Thyroid gland (tissue), 4 donors: Measurements from ENCODE around the gene DUSP28. TPM values are rescaled to one million over a fixed set of nuclear protein-coding genes. Genes with fewer than 3 reads are reported as not detected.

Source experiments
- DNase-seq, 2 donors: peaks; one replicate each; pipeline ENCODE4 v3.0.0-alpha.2; 2019
- H3K27ac ChIP-seq, 3 donors: fragments of 200-600 bp; sonication (generic); 1 replicate in 2 of 3; 2 replicates in 1 of 3; pipeline ENCODE4 v1.5.1; 2016 to 2019; ENCODE audit warnings: mild to moderate bottlenecking in 1 of 3, moderate library complexity in 1 of 3
- H3K27me3 ChIP-seq: fragments of 200-600 bp; sonication (generic); one replicate; pipeline ENCODE4 v1.5.1; 2019
- H3K36me3 ChIP-seq, 2 donors: fragments of 200-600 bp; sonication (generic); one replicate each; pipeline ENCODE4 v1.5.1; 2016 to 2019
- H3K4me1 ChIP-seq, 2 donors: fragments of 200-600 bp; sonication (generic); one replicate each; pipeline ENCODE4 v1.5.1; 2017 to 2019
- H3K4me3 ChIP-seq, 3 donors: fragments of 200-600 bp; sonication (generic); replicated peaks in 1 of 3; 1 replicate in 2 of 3; 2 replicates in 1 of 3; pipeline ENCODE4 v1.5.1; 2016; ENCODE audit warnings: mild to moderate bottlenecking in 1 of 3
- H3K9me3 ChIP-seq: fragments of 200-600 bp; sonication (generic); one replicate; pipeline ENCODE4 v1.5.1; 2017
- CTCF ChIP-seq, 6 experiments: fragments of 200-600 bp in 3 of 6; fragments of 450-650 bp in 3 of 6; sonication (generic) in 3 of 6; IDR thresholded peaks; one replicate each; pipeline ENCODE4 v1.5.1; 2016 to 2019; ENCODE audit warnings: antibody characterized with exemption in 6 of 6, mild to moderate bottlenecking in 2 of 6, inconsistent platforms in 1 of 6, moderate library complexity in 1 of 6
- POLR2A ChIP-seq, 2 donors: fragments of 450-650 bp; IDR thresholded peaks; one replicate each; pipeline ENCODE4 v1.6.1; 2017; ENCODE audit warnings: antibody characterized with exemption in 2 of 2, mild to moderate bottlenecking in 2 of 2, moderate library complexity in 1 of 2
- WGBS, 2 donors: methylation state at CpG; one replicate each; pipeline ENCODE4 v1.1.5; 2017; 5-methylcytosine and 5-hydroxymethylcytosine counted together
- intact Hi-C: fragments of 100-400 bp; cut with DNase I; formaldehyde crosslinking; loops from one replicate; pipeline ENCODE4 v1.15.1; 2023
- total RNA-seq, 4 donors: library from RNA; depleted of rRNA; stranded (reverse); fragments of >200 nt; gene quantifications; one replicate each; pipeline ENCODE4 v1.2.3, GENCODE V29; 2016

The DUSP28 gene
- 10 to 100 TPM in 1 of 4 donors, 1 to 10 TPM in 3; 6.6 to 12.5 (median 9.2) TPM for total RNA-seq

DNA sequence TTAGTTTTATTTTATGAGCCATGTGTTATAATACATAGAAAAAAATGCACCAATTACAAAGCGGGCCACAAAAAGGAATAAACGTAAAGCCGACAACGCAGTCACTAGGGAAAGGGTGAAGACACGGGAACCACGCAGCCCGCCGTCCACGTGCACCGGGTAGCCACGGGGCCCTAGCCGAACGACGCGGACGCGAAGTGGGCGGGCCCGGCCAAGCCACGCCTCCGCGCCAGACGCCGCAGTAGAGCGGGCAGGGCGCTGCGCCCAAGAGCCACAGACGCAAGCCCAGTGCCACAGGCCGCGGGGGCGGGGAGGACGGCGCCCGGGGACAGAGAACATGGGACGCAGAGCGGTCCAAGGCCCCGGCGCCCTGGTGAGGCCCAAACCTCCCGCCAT lies at the start of gene DUSP28:
TSS of gene DUSP28 (plus strand) at position 274 of the 396 bp plus-strand sequence. CDS start 328 bp downstream, outside the sequence.
- no peaks in the 10 kb centered on the region for H3K27me3 ChIP-seq
- peak within 1 kb of the TSS; percentile 60 to 97 (median 96) for H3K4me3 ChIP-seq
- intact Hi-C loops, result loop anchor here (10.0 kb wide), 1 partner anchor 325 kb away; no protein-coding TSS in a partner anchor
- H3K4me1 ChIP-seq, result peaks cover 29 to 39% of the 10 kb centered on the region in 2 donors
- TF ChIP-seq POLR2A (IDR thresholded peaks at IDR 0.05), result peak; percentile 63 to 90
- TF ChIP-seq CTCF (IDR thresholded peaks at IDR 0.05), result no peak
- no peaks in the 10 kb centered on the region for H3K36me3 ChIP-seq
- WGBS, 2 donors, result 2 to 3% methylated on average over 12 to 28 of the region's 39 CpGs
- H3K9me3 ChIP-seq, result no peaks in the 10 kb centered on the region
- H3K27ac ChIP-seq, result peak within 1 kb of the TSS; percentile 95 to 100 (median 99)
- peak; percentile 93 to 94 for DNase-seq

- WGBS, 2 donors, result 88 to 89% methylated on average over 12 of the region's 12 CpGs
Measured at GRCh38 chr2:240510513-240511210, 49.5 kb upstream of the DUSP28 start.

DNA sequence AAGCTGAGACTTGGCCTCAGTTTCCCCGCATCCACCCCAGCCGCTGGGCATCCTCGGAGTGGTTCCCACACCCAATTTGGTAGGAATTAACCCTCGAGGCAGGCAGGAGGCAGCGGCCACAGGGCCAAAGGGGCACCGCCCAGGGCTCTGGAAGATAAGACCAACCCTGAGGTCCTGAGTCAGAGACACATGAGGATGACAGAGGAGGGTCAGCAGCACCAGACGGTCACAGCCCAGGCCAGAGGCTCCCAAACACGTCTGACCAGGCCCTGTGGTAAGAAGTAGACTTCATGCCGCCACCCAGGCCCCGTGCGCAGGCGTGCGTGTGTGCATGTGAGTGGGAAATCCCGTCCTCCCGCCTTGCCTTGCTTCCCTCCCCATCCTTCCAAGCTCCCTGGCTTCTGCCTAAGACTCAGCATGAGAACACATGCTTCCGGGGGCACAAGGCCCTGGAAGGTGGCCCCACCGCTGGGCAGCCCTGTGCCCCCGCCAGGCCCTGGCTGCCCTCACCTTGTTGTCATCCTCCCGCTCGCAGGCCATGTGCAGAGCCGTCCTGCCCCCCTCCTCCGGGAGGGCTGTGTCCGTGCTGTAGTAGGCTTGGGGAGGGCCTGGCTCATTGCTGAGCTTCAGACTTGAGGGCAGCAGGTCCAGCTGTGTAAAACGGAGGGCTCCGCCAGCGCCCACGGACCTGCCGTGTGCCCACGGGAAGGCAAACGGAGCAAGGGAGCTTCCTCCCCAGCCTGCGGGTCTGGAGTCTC lies 48.6 kb upstream of the DUSP28 start:
- peaks cover 0 to 4% of the 10 kb centered on the region in 2 donors for H3K36me3 ChIP-seq
- H3K27ac ChIP-seq, result no peak overlapping the region
- no peak for DNase-seq
- intact Hi-C loops, result no loop called here
- WGBS, 2 donors, result 95 to 96% methylated on average over 8 to 21 of the region's 31 CpGs
- H3K4me1 ChIP-seq, result no peaks in the 10 kb centered on the region
- H3K4me3 ChIP-seq, result no peak overlapping the region
- H3K9me3 ChIP-seq, result no peaks in the 10 kb centered on the region
- TF ChIP-seq CTCF (IDR thresholded peaks at IDR 0.05) (no peak), POLR2A (IDR thresholded peaks at IDR 0.05) (no peak)
- H3K27me3 ChIP-seq, result no peaks in the 10 kb centered on the region

More at GRCh38 chr2:240510513-240511210, 49.5 kb upstream of the DUSP28 start:
- no peaks in the 10 kb centered on the region for H3K27me3 ChIP-seq
- intact Hi-C loops, result no loop called here
- peaks cover 0 to 4% of the 10 kb centered on the region in 2 donors for H3K36me3 ChIP-seq
- no peak overlapping the region for H3K4me3 ChIP-seq
- H3K4me1 ChIP-seq, result no peaks in the 10 kb centered on the region
- TF ChIP-seq CTCF (IDR thresholded peaks at IDR 0.05) (no peak), POLR2A (IDR thresholded peaks at IDR 0.05) (no peak)
- no peaks in the 10 kb centered on the region for H3K9me3 ChIP-seq
- H3K27ac ChIP-seq, result no peak overlapping the region
- DNase-seq, result no peak

DNA sequence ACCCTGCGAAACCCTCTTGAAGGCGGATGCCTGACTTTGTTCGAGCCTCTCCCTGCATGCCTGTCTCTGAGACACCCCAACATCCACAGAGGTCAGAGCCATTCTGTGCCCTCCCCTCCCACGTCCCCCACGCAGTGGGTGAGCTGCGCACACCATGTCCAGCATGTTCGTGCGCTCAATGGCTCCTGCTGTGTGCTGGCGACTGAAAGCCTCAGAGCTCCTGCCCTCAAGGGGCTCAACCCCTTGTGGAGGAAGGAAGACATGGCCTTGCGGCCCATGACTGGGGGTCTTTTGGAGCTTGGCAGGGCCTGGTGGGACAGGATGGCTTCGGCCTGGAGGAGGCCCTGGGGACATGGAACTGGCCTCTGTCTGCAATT lies 48.1 kb upstream of the DUSP28 start:
- no peak overlapping the region for H3K27ac ChIP-seq
- WGBS, 2 donors, result 82 to 93% methylated on average over 5 to 7 of the region's 11 CpGs
- DNase-seq, result no peak
- no peaks in the 10 kb centered on the region for H3K9me3 ChIP-seq
- peaks cover 0 to 4% of the 10 kb centered on the region in 2 donors for H3K36me3 ChIP-seq
- intact Hi-C loops, result no loop called here
- no peaks in the 10 kb centered on the region for H3K27me3 ChIP-seq
- no peaks in the 10 kb centered on the region for H3K4me1 ChIP-seq
- H3K4me3 ChIP-seq, result no peak overlapping the region
- TF ChIP-seq CTCF (IDR thresholded peaks at IDR 0.05) (no peak), POLR2A (IDR thresholded peaks at IDR 0.05) (no peak)
